ENCODE measurements around the gene NRAP.

The NRAP gene

GRCh38 chr10:113643183-113643582 lies 20.7 kb downstream of the NRAP start:
- no peak for TF ChIP-seq GATA1 (IDR thresholded peaks at IDR 0.05; ENCODE audit: low read depth, low read length)
- TF ChIP-seq POLR2A (IDR thresholded peaks at IDR 0.05; ENCODE audit: low read length) = no peak
- DNase-seq = no peak

- no peak for DNase-seq
- TF ChIP-seq GATA1 (IDR thresholded peaks at IDR 0.05; ENCODE audit: low read depth, low read length) (no peak), POLR2A (IDR thresholded peaks at IDR 0.05; ENCODE audit: low read length) (no peak)
Observed at GRCh38 chr10:113641702-113642101, 22.1 kb downstream of the NRAP start.

- no peak for DNase-seq
- TF ChIP-seq GATA1 (IDR thresholded peaks at IDR 0.05; ENCODE audit: low read depth, low read length) = no peak
- no peak for TF ChIP-seq POLR2A (IDR thresholded peaks at IDR 0.05; ENCODE audit: low read length)
Observed at GRCh38 chr10:113639966-113640365, 23.9 kb downstream of the NRAP start.

- DNase-seq = no peak
Observed at GRCh38 chr10:113631684-113632367, 32.0 kb downstream of the NRAP start.

GRCh38 chr10:113630929-113631533 lies 32.8 kb downstream of the NRAP start:
- no peak for DNase-seq
- TF ChIP-seq GATA1 (IDR thresholded peaks at IDR 0.05; ENCODE audit: low read depth, low read length) = no peak
- TF ChIP-seq POLR2A (IDR thresholded peaks at IDR 0.05; ENCODE audit: low read length) = no peak

More at GRCh38 chr10:113631684-113632367, 32.0 kb downstream of the NRAP start:
- TF ChIP-seq GATA1 (IDR thresholded peaks at IDR 0.05; ENCODE audit: low read depth, low read length) = no peak
- TF ChIP-seq POLR2A (IDR thresholded peaks at IDR 0.05; ENCODE audit: low read length) = no peak

GRCh38 chr10:113628607-113629153 lies 35.2 kb downstream of the NRAP start:
- TF ChIP-seq GATA1 (IDR thresholded peaks at IDR 0.05; ENCODE audit: low read depth, low read length) = no peak
- no peak for TF ChIP-seq POLR2A (IDR thresholded peaks at IDR 0.05; ENCODE audit: low read length)
- no peak for DNase-seq

GRCh38 chr10:113627836-113628235 lies 36.0 kb downstream of the NRAP start:
- TF ChIP-seq POLR2A (IDR thresholded peaks at IDR 0.05; ENCODE audit: low read length) = no peak
- no peak for TF ChIP-seq GATA1 (IDR thresholded peaks at IDR 0.05; ENCODE audit: low read depth, low read length)
- DNase-seq = no peak

- TF ChIP-seq GATA1 (IDR thresholded peaks at IDR 0.05; ENCODE audit: low read depth, low read length) (no peak), POLR2A (IDR thresholded peaks at IDR 0.05; ENCODE audit: low read length) (no peak)
- DNase-seq = no peak
Observed at GRCh38 chr10:113626809-113627355, 37.0 kb downstream of the NRAP start.

- TF ChIP-seq POLR2A (IDR thresholded peaks at IDR 0.05; ENCODE audit: low read length) = no peak
- no peak for TF ChIP-seq GATA1 (IDR thresholded peaks at IDR 0.05; ENCODE audit: low read depth, low read length)
- DNase-seq = no peak
Observed at GRCh38 chr10:113625461-113626186, 38.2 kb downstream of the NRAP start.

- DNase-seq = no peak
- TF ChIP-seq GATA1 (IDR thresholded peaks at IDR 0.05; ENCODE audit: low read depth, low read length) = no peak
- TF ChIP-seq POLR2A (IDR thresholded peaks at IDR 0.05; ENCODE audit: low read length) = no peak
Observed at GRCh38 chr10:113622831-113623230, 41.0 kb downstream of the NRAP start.

GRCh38 chr10:113621799-113622198 lies 42.0 kb downstream of the NRAP start:
- DNase-seq = no peak
- TF ChIP-seq GATA1 (IDR thresholded peaks at IDR 0.05; ENCODE audit: low read depth, low read length) = no peak
- TF ChIP-seq POLR2A (IDR thresholded peaks at IDR 0.05; ENCODE audit: low read length) = no peak

GRCh38 chr10:113620936-113621335 lies 42.9 kb downstream of the NRAP start:
- TF ChIP-seq GATA1 (IDR thresholded peaks at IDR 0.05; ENCODE audit: low read depth, low read length) (no peak), POLR2A (IDR thresholded peaks at IDR 0.05; ENCODE audit: low read length) (no peak)
- DNase-seq = no peak

GRCh38 chr10:113620511-113620910 lies 43.3 kb downstream of the NRAP start:
- no peak for TF ChIP-seq POLR2A (IDR thresholded peaks at IDR 0.05; ENCODE audit: low read length)
- TF ChIP-seq GATA1 (IDR thresholded peaks at IDR 0.05; ENCODE audit: low read depth, low read length) = no peak
- no peak for DNase-seq

GRCh38 chr10:113619401-113619800 lies 44.4 kb downstream of the NRAP start:
- DNase-seq = no peak
- no peak for TF ChIP-seq GATA1 (IDR thresholded peaks at IDR 0.05; ENCODE audit: low read depth, low read length)
- no peak for TF ChIP-seq POLR2A (IDR thresholded peaks at IDR 0.05; ENCODE audit: low read length)
